Left ventricle myocardium superior (tissue), 1 donor: ENCODE measurements around the gene CCDC34. TPM values are rescaled to one million over a fixed set of nuclear protein-coding genes. Genes with fewer than 3 reads are reported as not detected.

ENCODE experiments used
- ATAC-seq: fragments of 200-7000 bp; cut with Tn5 transposase; one replicate; pipeline ENCODE4 v1.9.1; 2020; ENCODE audit warnings: mild to moderate bottlenecking, moderate library complexity
- DNase-seq: peaks from one replicate; pipeline ENCODE4 v3.0.0-alpha.2; 2020
- intact Hi-C: fragments of 100-400 bp; cut with micrococcal nuclease; formaldehyde crosslinking; loops from one replicate; pipeline ENCODE4 v1.11.0; 2022
- long read RNA-seq: library from polyadenylated mRNA; unstranded; transcript quantifications from one replicate; pipeline ENCODE4 v2.0.0, GENCODE V29; 2021
- total RNA-seq: library from RNA; stranded (reverse); fragmentation: NEBNext Ultra II Directional; extraction: Animal tissue kit (Norgen Biotek cat#: 25700); gene quantifications from one replicate; pipeline ENCODE4 v1.2.1, GENCODE V29; 2021
- donor health status: DM: no; HTN: yes; CAD: no; lungs with severe emphysema.

Gene CCDC34, protein sequence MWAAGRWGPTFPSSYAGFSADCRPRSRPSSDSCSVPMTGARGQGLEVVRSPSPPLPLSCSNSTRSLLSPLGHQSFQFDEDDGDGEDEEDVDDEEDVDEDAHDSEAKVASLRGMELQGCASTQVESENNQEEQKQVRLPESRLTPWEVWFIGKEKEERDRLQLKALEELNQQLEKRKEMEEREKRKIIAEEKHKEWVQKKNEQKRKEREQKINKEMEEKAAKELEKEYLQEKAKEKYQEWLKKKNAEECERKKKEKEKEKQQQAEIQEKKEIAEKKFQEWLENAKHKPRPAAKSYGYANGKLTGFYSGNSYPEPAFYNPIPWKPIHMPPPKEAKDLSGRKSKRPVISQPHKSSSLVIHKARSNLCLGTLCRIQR
- total RNA-seq: 9.8 TPM
- long read RNA-seq, partial matches to known transcripts: 10 of 15 reads
- long read RNA-seq, other reads (novel, unspliced or antisense): 1 of 15 reads

DNA sequence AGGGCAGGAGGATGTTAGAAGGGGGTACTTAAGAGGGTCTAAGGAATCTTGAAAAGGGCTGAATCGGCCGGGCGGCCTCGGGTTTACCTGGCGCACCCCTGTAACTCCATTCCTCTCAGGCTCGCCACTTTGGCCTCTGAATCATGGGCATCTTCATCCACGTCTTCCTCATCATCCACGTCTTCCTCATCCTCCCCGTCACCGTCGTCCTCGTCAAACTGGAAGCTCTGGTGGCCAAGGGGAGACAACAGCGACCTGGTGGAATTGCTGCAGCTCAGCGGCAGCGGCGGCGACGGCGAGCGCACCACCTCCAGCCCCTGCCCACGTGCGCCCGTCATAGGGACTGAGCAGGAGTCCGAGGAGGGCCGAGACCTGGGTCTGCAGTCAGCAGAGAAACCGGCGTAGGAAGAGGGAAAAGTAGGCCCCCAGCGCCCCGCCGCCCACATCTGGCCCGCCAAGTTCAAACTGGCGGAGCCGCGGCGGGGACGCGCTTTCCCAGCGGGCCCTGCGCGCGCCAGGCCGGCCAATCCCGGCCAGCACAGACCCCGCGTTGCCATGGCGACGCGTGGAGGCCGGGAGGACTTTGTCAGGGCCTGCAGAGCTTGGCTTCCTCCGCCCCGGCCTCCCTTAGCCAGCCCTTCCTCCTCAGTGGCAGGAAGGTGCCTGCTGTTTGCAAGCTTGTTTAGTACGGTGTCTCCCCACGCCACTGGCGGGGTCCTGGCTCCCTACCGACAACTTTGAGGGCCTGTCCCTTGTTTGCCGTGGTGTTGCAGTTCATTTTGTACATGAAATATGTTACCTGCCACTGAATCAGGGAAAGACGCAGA, at the start of gene CCDC34:
Gene CCDC34, minus strand, starts transcription at position 467 of the 827 bp plus-strand sequence. Its CDS starts 21 bp downstream, at position 446.
- ATAC-seq: peak; percentile 100
- intact Hi-C loops: no loop called here
- peak; percentile 96 for DNase-seq

DNA sequence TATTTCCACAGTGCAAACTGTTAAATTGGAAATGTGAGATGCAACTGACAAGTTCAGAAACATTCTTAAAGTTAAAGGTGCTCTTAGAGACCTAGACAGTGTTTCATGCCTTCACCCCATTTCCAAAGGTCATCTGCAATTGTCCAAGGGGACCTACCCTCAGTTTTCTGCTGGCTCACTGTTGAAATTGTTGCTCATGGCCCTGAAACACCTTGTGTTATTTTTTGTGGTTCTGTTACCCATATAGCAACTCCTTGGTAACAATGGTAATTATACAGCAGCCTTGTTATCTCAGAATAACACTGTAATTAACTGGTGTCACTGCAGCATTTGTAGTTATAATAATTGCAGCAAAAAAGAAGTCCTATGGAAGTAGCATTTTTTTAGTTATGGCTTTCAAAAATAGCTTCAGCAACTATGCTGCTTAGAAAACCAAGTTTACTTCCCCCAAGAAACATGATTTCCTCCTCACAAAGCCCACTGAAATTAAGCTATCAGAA, 49.2 kb upstream of the CCDC34 start:
- ATAC-seq: no peak
- no peak for DNase-seq
- intact Hi-C loops: no loop called here

DNA sequence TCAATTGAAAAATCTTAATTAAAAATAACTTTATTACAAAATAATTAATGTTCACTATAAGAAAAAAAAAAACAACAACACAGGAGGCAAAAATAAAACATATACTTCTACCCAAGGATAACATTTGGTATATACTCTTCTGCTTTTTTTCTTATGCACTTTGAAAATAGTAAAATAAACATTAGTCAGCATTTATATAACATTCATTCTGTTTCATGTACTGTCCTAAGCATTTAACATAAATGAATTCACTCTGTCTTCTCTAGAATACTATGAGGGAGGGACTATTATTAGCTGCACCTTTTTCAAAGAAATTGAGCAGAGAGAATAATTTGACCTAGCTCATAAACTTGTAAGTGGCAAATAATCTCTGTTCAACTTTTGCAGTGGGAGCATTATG, 48.3 kb upstream of the CCDC34 start:
- intact Hi-C loops: no loop called here
- no peak for DNase-seq
- no peak for ATAC-seq

DNA sequence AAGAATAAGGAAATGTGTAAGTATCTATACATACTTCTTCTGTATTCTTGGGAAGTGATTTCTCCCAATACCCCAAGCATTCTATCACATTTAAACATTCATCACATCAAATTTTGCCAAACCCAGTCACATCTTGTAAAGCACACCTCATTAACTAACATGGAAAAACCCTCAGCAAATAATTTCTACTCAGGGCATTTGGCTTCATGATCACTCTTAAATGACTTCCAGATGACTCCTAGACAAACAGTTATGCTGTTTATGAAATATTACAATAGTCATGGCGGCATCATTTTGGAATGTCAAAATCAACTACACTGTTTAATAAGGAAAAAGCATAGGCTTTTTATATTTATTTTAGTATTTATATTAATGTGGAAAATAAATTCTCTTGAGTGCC, 47.3 kb upstream of the CCDC34 start:
- intact Hi-C loops: no loop called here
- ATAC-seq: no peak

DNA sequence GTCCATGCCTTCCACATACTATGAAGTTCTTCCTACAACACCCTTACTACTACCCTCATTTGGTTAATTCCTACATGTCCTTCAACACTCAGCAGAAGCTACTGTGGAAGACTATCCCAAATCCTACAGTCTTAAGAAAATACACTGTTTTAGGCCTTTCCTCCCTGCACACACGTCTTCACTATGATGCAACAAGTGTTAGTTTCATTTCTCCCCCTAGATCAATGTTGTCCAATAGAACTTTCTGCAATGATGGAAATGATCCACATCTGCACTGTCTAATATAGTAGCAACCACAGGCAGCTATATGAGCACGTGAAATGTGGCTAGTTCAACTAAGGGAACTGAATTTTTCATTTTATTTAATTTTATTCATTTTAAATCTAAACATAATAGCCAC, 46.7 kb upstream of the CCDC34 start:
- DNase-seq (no peak), ATAC-seq (peak; percentile 16)
- intact Hi-C loops: no loop called here

More for the DNA sequence above, 47.3 kb upstream of the CCDC34 start:
- DNase-seq: no peak

DNA sequence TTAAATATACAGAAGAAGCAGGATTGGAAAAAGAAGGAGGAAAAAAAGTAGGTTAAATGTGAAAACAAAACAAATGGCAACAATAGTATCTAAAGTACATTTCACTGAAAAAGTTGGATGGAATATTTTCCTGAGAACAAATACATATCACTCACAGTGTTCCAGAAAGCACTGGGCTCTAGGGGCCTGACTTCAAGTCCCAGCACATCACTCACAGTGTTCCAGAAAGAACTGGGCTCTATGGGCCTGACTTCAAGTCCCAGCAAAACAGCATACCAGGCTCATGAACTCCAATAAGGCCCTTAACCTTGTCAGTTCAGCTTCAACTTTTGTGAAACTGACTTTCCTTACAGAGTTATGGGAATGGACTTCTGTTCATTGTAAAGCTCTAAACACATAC, 46.0 kb upstream of the CCDC34 start:
- DNase-seq (no peak), ATAC-seq (peak; percentile 79)
- intact Hi-C loops: no loop called here

DNA sequence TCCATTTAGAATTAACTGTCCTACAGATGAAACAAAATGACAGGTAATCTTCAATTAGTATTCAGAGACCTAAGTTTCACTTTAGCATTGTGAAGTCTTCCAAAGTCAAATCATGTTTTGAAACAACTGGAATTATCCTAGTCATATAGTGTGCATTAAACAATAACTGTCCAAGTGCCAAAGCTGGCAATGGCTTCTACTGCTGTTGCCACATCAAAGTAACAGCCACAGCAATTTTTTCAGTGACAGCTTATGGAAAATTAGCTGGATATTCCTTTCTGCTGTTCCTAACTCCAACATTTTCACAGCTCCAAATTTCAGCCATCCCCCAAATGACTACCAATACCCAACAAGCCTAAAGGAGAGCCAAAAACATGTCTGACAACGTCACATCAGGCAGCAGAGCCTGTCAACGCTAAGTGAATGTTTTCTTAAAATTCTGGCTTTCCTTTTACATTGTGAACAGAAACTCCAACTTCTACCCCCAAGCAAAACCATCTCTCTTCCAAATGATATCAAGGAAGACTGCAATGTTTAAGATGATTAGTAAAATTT, 45.3 kb upstream of the CCDC34 start:
- intact Hi-C loops: no loop called here
- DNase-seq (no peak), ATAC-seq (no peak)

DNA sequence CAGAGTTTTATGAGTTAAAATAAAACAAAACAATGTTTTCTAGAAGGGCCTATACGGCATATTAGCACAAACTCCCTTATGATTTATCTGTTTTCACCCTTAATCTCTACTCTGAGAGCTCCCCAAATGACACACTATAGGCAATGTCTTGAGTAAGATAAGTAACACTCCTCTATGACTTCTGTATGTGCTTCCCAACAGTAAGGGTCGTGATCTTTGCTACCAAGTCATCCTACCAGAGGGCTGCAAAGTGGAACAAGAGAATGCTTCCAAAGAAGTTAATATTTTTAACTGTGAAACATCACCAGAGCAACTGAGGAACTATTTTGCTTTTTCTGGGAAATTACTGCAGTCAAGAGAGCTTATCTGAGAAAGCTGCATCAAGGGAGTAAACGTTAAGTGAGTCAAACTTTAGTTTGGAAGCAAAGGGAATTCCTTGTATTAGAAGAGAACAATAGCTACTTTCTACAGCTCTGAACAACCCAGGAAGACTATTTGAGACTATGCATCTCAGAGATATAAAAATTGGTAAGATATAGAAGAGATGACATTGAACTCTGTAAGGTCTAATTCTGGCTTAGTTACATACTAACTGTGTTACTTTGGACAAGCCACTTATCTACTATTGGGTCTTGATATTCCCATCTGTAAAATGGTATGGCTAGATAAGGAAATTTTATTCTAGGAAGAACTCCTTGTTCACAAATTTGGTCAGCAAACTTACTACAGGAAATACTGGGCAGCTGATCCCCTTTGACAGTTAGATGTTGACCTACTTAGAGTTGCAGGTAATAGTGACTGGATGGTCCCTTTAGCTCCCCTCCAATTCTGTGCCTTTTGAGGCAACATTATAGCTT, 43.7 kb upstream of the CCDC34 start:
- ATAC-seq: peak; percentile 54
- intact Hi-C loops: no loop called here
- DNase-seq: no peak

DNA sequence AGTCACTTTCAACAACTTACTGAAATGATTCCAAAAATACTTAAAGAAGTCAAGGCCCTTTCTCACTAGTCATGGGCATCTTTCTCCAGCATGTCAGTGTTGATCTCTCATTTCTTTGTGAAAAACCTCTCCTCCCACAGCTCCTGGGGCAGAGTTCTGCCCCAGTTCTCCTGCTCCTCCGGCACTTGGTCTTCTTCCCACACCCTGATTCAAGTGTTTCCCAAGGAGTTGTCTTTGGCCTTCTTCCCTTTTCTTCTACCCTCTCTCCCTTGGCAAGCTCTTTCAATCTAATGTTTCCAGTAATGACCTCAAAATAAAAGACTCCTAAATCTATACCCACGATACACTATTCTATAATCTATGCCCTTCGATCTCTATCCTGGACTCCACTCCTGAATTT, 42.1 kb upstream of the CCDC34 start:
- ATAC-seq (peak; percentile 45), DNase-seq (no peak)
- intact Hi-C loops: no loop called here

DNA sequence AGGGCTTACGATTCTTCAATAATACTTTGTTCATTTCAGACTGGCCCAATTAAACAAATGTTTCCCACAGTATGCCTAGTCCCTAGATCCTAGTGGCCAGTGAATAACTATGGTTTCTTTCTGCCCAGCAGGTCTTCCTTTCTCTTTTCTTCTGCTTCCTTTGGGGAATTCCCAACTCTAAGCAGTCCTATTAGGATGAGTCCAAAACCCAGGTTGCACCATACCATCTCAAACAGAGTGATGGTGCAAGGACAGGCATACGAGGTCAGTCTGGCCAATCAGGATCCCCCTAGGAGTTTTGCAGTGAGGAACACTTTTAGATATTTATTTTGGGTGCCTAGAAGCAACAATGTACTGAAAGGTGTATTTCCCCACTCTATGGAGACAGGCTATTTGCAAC, 41.4 kb upstream of the CCDC34 start:
- no peak for ATAC-seq
- no peak for DNase-seq
- intact Hi-C loops: no loop called here

DNA sequence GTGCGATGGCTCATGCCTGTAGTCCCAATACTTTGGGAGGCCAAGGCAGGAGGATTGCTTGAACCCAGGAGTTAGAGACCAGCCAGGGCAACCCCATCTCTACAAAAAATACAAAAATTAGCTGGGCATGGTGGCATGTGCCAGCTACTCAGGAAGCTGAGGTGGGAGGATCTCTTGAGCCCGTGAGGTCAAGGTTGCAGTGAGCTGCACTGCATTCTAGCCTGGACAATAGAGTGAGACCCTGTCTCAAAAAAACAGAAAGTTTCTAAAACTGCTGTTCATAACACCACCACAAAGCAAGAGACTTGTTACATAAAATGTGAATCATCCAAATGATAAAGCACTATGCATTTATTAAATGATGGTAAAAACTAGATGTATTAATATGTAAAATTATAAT, 40.2 kb upstream of the CCDC34 start:
- ATAC-seq: no peak
- DNase-seq: no peak
- intact Hi-C loops: no loop called here

DNA sequence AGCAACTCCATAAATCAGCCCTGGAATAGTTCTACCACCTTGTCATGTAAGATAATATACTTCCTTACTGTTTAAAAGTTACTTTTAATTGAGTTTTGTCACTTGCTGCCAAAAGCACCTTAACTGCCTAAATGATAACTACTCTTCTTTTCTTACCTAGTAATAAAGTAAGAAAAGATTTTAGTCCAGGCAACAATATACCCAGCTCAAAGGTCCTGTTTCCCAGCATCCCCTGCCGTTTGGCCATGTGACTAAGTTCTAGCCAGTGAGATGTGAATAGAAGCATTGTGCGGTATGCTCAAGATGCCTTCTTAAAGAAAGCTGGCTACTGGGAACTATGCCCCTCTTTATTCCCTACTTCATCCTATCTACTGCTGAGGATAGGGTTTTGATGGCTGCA, 39.4 kb upstream of the CCDC34 start:
- intact Hi-C loops: no loop called here
- DNase-seq (no peak), ATAC-seq (no peak)

DNA sequence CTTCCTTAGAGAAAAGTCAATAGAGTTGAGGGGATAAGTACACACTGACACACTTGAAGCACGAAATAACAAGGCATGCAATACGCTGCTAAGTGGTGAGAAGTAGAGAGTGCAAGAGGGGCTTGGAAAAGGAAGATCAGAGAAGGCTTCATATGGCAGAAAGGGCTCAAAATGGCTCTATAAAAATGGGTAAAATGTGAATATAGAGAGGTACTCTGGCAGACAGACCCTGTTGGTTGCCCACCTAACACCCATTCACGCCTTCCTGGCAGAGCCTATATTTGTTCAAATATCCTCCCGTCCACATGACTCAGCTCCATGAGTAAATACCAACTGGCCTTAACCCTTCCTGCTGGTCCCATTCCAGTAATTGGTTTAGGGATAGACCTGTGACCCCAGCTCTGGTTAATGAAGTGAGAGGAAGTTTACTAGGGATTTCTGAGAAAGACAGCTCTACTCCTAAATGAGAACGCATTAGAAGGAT, 38.9 kb upstream of the CCDC34 start:
- no peak for DNase-seq
- ATAC-seq: no peak
- intact Hi-C loops: no loop called here

DNA sequence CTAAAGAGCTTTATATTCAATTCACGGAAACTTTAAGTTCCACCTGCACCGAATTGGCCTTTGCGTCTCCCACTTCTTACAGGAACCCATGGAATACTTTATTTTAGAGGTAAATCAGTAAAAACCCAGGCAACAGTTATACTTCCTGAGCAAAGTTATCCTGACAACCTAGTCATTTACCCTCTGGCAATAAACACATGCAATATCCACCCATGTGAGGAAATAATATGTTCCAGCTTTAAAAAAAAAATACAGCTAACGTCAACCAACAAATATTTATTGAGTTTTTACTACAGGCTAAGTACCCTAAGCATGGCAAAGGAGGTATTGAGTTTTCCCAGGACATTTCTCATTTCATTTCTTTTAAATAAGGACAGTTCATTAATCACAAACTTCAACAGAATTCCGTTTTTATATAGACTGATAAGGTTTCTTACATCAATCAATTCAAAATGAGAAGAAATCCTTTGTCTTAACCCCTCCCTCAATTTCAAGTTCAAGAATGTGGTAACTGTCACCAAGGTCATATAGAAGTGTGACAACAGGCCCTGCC, 38.3 kb upstream of the CCDC34 start:
- no peak for ATAC-seq
- no peak for DNase-seq
- intact Hi-C loops: no loop called here

DNA sequence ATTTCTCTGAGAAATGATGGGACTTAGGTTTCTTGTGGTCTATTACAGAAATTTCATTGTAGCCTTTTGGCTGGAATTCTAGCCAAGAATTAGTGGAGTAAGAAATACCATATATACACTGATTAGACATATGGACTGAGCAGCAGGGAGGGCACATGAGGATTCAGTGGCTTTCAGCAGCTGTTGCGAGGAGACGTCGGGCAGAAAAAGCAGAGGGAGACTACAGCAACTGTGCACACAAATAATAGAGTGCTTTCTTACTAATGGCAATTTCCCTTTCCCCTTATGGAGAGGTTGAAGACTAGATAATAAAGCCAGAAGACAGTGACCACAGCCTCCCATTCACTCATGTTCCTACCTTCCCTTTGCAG, 35.4 kb upstream of the CCDC34 start:
- intact Hi-C loops: no loop called here
- no peak for ATAC-seq

DNA sequence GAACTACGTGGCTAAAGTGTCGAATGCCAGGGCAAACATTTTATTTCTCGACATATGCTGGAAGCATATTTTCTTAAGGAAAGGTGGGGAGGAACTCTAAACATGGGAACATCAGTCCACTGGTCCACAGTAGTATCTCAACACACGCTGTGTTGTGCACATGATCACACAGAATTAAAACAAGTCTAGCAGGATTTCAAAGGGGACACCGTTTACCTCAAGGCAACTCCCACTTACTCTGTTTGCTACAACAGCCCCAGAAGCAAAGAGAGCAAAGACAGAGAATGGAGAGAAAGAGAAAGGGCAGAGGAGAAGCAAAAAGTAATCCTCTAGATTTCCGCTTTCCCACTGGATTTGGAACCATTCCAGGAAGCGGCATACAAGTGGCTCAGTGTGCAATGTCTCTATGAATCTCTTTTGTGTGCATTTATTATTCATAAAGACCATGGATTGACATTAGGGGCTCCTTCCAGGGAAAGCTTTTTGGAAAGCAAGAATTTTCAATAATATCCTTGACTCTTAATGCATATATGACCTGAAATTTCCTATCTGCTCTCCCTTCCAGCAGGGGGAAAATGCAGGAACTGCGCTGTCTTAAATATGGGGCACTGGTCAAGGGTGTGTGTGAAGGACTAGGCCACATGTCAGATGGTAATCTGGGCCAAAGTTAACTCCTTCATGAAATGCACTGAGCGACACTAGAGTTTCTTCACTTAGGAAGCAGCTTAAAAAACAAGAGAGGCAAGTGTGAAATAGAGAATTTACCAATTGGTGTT, 34.8 kb upstream of the CCDC34 start:
- ATAC-seq: no peak
- DNase-seq: no peak
- intact Hi-C loops: no loop called here

More for the DNA sequence above, 35.4 kb upstream of the CCDC34 start:
- DNase-seq: no peak

DNA sequence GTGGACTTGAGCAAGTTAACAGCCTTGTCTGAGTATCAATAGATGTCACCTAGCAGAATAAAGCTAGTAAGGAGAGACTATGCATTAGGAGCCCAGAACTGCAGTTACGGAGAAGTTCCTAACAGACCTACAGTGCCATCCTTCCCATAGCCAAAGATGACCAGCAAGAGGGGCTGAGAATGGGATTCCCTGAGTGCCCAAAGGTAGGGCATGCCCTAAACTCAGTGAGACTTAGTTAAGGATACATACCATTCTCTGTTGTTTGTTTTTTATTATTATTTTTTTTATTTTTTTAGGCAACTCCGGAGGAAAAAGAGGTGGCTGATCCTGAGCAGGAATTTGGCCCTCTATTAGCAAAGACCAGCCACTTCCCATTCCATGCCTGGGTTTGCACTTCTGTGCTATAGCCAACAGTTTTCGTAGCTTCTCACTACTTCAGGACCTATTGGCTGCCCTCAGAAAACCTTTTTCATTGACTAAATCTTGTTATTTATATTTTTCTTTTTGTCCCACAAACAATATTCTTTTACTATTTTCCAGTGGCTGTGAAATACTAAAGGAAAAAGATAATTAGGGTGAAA, 33.3 kb upstream of the CCDC34 start:
- DNase-seq (no peak), ATAC-seq (no peak)
- intact Hi-C loops: no loop called here
